GM18867 (cell line): ENCODE data around the gene KLHL13.
"Not testable (repeated sequence)": the region's sequence is repeated elsewhere in the genome, so short reads cannot be mapped to it uniquely, and the experiment has no call there.

Experiments
- ATAC-seq: cut with Tn5 transposase; IDR thresholded peaks from one replicate; pipeline ENCODE4 v1.9.1; 2021; ENCODE audit warnings: mild to moderate bottlenecking, moderate library complexity; ENCODE audit not compliant: unreplicated experiment

Gene KLHL13

GRCh38 chrX:118116713-118117550 is at the start of gene KLHL13:
KLHL13 (minus strand) TSS chrX:118116810; CDS start chrX:118028473, 88,337 bp downstream.
- peak; percentile 48 for ATAC-seq

GRCh38 chrX:118164138-118164537 is 47.5 kb upstream of the KLHL13 start:
- no peak for ATAC-seq

- no peak for ATAC-seq
Measured at GRCh38 chrX:118156953-118157608, 40.5 kb upstream of the KLHL13 start.

- ATAC-seq, result no peak
Measured at GRCh38 chrX:118156254-118156952, 39.8 kb upstream of the KLHL13 start.

- ATAC-seq, result no peak
Measured at GRCh38 chrX:118153270-118153669, 36.7 kb upstream of the KLHL13 start.

- ATAC-seq, result no peak
Measured at GRCh38 chrX:118152721-118153120, 36.1 kb upstream of the KLHL13 start.

GRCh38 chrX:118148737-118149136 is 32.1 kb upstream of the KLHL13 start:
- no peak for ATAC-seq

- ATAC-seq, result not testable (repeated sequence)
Measured at GRCh38 chrX:118147771-118148170, 31.2 kb upstream of the KLHL13 start.

GRCh38 chrX:118143578-118143977 is 27.0 kb upstream of the KLHL13 start:
- no peak for ATAC-seq

GRCh38 chrX:118131336-118131735 is 14.7 kb upstream of the KLHL13 start:
- ATAC-seq, result no peak

- no peak for ATAC-seq
Measured at GRCh38 chrX:118129681-118130080, 13.1 kb upstream of the KLHL13 start.

- ATAC-seq, result no peak
Measured at GRCh38 chrX:118128724-118129123, 12.1 kb upstream of the KLHL13 start.

- no peak for ATAC-seq
Measured at GRCh38 chrX:118126286-118126685, 9.7 kb upstream of the KLHL13 start.

GRCh38 chrX:118124243-118124642 is 7.6 kb upstream of the KLHL13 start:
- not testable (repeated sequence) for ATAC-seq

- ATAC-seq, result no peak
Measured at GRCh38 chrX:118117741-118118140, 1.1 kb upstream of the KLHL13 start.

GRCh38 chrX:118115953-118116712 is 477 bp downstream of the KLHL13 start:
- ATAC-seq, result peak; percentile 48

- ATAC-seq, result no peak
Measured at GRCh38 chrX:118114971-118115370, 1.6 kb downstream of the KLHL13 start.

GRCh38 chrX:118109065-118109464 is 7.5 kb downstream of the KLHL13 start:
- ATAC-seq, result no peak

GRCh38 chrX:118108304-118108703 is 8.3 kb downstream of the KLHL13 start:
- no peak for ATAC-seq

GRCh38 chrX:118100091-118100490 is 16.5 kb downstream of the KLHL13 start:
- ATAC-seq, result no peak

GRCh38 chrX:118088084-118088483 is 28.5 kb downstream of the KLHL13 start:
- ATAC-seq, result no peak
